HCT116 (cell line): ENCODE data around the gene SLC1A3. TPM values are rescaled to one million over a fixed set of nuclear protein-coding genes. Genes with fewer than 3 reads are reported as not detected.

ENCODE experiments used
- ATAC-seq: fragments of 200-7000 bp; cut with Tn5 transposase; 2 replicates; pipeline ENCODE4 v1.9.1; 2020; ENCODE audit warnings: mild to moderate bottlenecking, moderate library complexity
- BruUV-seq: library from RNA; stranded (reverse); fragments of 400-500 nt; replicated peaks from 2 replicates; lab custom pipeline; 2021; lab: Mats Ljungman, UMichigan
- CTCF ChIA-PET: fragments of 300-600 bp; sonication (Branson Sonifier 250); formaldehyde crosslinking; loops from one replicate; lab custom pipeline; 2021; ENCODE audit warnings: antibody characterized with exemption; lab: Charles Lee
- POLR2A ChIA-PET: fragments of 300-600, 350-600 bp; sonication (Branson Sonifier 250); formaldehyde crosslinking; loops from one replicate; lab custom pipeline; 2021; ENCODE audit warnings: antibody characterized with exemption; lab: Charles Lee
- RAD21 ChIA-PET, 2 experiments: fragments of 300-600 bp; sonication (Branson Sonifier 250); formaldehyde crosslinking; loops; one replicate each; lab custom pipeline; 2023; ENCODE audit warnings: low total read pairs in 2 of 2; ENCODE audit not compliant: uncharacterized antibody in 2 of 2, unreplicated experiment in 2 of 2, low non-redundant PET in 1 of 2; lab: Charles Lee
- DNase-seq: peaks from one replicate; pipeline ENCODE4 v3.0.0-alpha.2; 2010; ENCODE audit warnings: low read depth, low spot score
- H2AFZ ChIP-seq: fragments of 200-600 bp; shearing (Covaris generic), sonication (generic); 2 replicates; pipeline ENCODE4 v1.6.1; 2017; ENCODE audit warnings: low read depth, mixed run types, mixed read lengths, antibody characterized with exemption, low read length; ENCODE audit not compliant: poor library complexity, severe bottlenecking
- H3K27ac ChIP-seq: 2 replicates; pipeline ENCODE4 v1.5.1; 2012; ENCODE audit warnings: low read depth, low read length
- H3K27me3 ChIP-seq: fragments of 200-600 bp; sonication (generic); 2 replicates; pipeline ENCODE4 v1.6.1; 2016; ENCODE audit warnings: mixed run types, low read length, mixed read lengths; ENCODE audit not compliant: insufficient read depth
- H3K36me3 ChIP-seq, 2 experiments: fragments of 200-500 bp in 1 of 2; fragments of 200-600 bp in 1 of 2; sonication (Bioruptor generic) in 1 of 2; sonication (generic) in 1 of 2; 2 replicates each; pipeline versions ENCODE4 v1.5.1 to v1.6.1; 2014 to 2016; ENCODE audit warnings: low read length in 2 of 2, inconsistent platforms in 1 of 2, mixed read lengths in 1 of 2, mixed run types in 1 of 2; ENCODE audit not compliant: insufficient read depth in 2 of 2, control insufficient read depth in 1 of 2
- H3K4me1 ChIP-seq, 2 experiments: fragments of 200-600 bp in 1 of 2; sonication (generic) in 1 of 2; 2 replicates each; pipeline versions ENCODE4 v1.5.1 to v1.6.1; 2012 to 2017; ENCODE audit warnings: low read length in 2 of 2, inconsistent platforms in 1 of 2, mild to moderate bottlenecking in 1 of 2, mixed read lengths in 1 of 2, mixed run types in 1 of 2, moderate library complexity in 1 of 2; ENCODE audit not compliant: insufficient read depth in 2 of 2, control insufficient read depth in 1 of 2
- H3K4me2 ChIP-seq: fragments of 200-600 bp; sonication (generic); 2 replicates; pipeline ENCODE4 v1.6.1; 2017; ENCODE audit warnings: mixed run types, low read length, mixed read lengths
- H3K4me3 ChIP-seq, 2 experiments: fragments of 200-600 bp in 1 of 2; sonication (generic) in 1 of 2; replicated peaks in 1 of 2; 2 replicates each; pipeline ENCODE4 v1.5.1; 2011 to 2016; ENCODE audit warnings: low read length in 2 of 2, control low read depth in 1 of 2, low read depth in 1 of 2, mild to moderate bottlenecking in 1 of 2, mixed read lengths in 1 of 2, mixed run types in 1 of 2
- H3K79me2 ChIP-seq: fragments of 200-600 bp; sonication (generic); 2 replicates; pipeline ENCODE4 v1.6.1; 2017; ENCODE audit warnings: mild to moderate bottlenecking, mixed run types, low read length, moderate library complexity, mixed read lengths; ENCODE audit not compliant: insufficient read depth
- H3K9ac ChIP-seq: fragments of 200-600 bp; sonication (generic); 2 replicates; pipeline ENCODE4 v1.6.1; 2016; ENCODE audit warnings: low read length, mixed read lengths
- H3K9me2 ChIP-seq: fragments of 200-600 bp; sonication (generic), shearing (Covaris generic); 2 replicates; pipeline ENCODE4 v1.6.1; 2017; ENCODE audit warnings: mixed run types, mild to moderate bottlenecking, moderate library complexity; ENCODE audit not compliant: insufficient read depth
- H3K9me3 ChIP-seq, 2 experiments: fragments of 200-500 bp in 1 of 2; fragments of 200-600 bp in 1 of 2; sonication (Bioruptor generic) in 1 of 2; sonication (generic) in 1 of 2; 2 replicates each; pipeline ENCODE4 v1.6.1; 2014 to 2017; ENCODE audit warnings: low read length in 2 of 2, mixed read lengths in 2 of 2, inconsistent platforms in 1 of 2, low read depth in 1 of 2, mild to moderate bottlenecking in 1 of 2, mixed run types in 1 of 2, moderate library complexity in 1 of 2; ENCODE audit not compliant: control insufficient read depth in 1 of 2, insufficient read depth in 1 of 2
- H4K20me1 ChIP-seq: fragments of 200-600 bp; sonication (generic), shearing (Covaris generic); 2 replicates; pipeline ENCODE4 v1.6.1; 2017; ENCODE audit warnings: mixed run types, mild to moderate bottlenecking, moderate library complexity; ENCODE audit not compliant: insufficient read depth
- ATF3 ChIP-seq: IDR thresholded peaks from 2 replicates; pipeline ENCODE4 v1.6.1; 2012
- CBX3 ChIP-seq: IDR thresholded peaks from 2 replicates; pipeline ENCODE4 v1.6.1; 2012; ENCODE audit warnings: low read depth
- CEBPB ChIP-seq: IDR thresholded peaks from 2 replicates; pipeline ENCODE4 v1.6.1; 2012; ENCODE audit warnings: low read depth
- CTCF ChIP-seq, 3 experiments: fragments of 200-600 bp in 1 of 3; sonication (generic) in 1 of 3; IDR thresholded peaks in 2 of 3; conservative IDR thresholded peaks in 1 of 3; 2 replicates each; pipeline ENCODE4 v1.5.1; 2012 to 2017; ENCODE audit warnings: low read depth in 2 of 3, low read length in 2 of 3, antibody characterized with exemption in 1 of 3, borderline replicate concordance in 1 of 3, control low read depth in 1 of 3, mild to moderate bottlenecking in 1 of 3, mixed read lengths in 1 of 3, mixed run types in 1 of 3, moderate library complexity in 1 of 3; ENCODE audit not compliant: insufficient read depth in 1 of 3
- EGR1 ChIP-seq: IDR thresholded peaks from 2 replicates; pipeline ENCODE4 v1.6.1; 2012; ENCODE audit warnings: low read depth
- ELF1 ChIP-seq: IDR thresholded peaks from 2 replicates; pipeline ENCODE4 v1.6.1; 2012; ENCODE audit warnings: low read depth, borderline replicate concordance
- FOSL1 ChIP-seq: IDR thresholded peaks from 2 replicates; pipeline ENCODE4 v1.6.1; 2012; ENCODE audit warnings: low read depth
- MAX ChIP-seq: IDR thresholded peaks from 2 replicates; pipeline ENCODE4 v1.6.1; 2012
- POLR2AphosphoS5 ChIP-seq: IDR thresholded peaks from 2 replicates; pipeline ENCODE4 v1.6.1; 2011; ENCODE audit warnings: mild to moderate bottlenecking, low read depth, low read length, moderate library complexity
- REST ChIP-seq: IDR thresholded peaks from 2 replicates; pipeline ENCODE4 v1.6.1; 2012; ENCODE audit warnings: low read depth
- SIN3A ChIP-seq: IDR thresholded peaks from 2 replicates; pipeline ENCODE4 v1.6.1; 2012; ENCODE audit warnings: low read depth
- SP1 ChIP-seq: IDR thresholded peaks from 2 replicates; pipeline ENCODE4 v1.6.1; 2012; ENCODE audit warnings: low read depth
- SRF ChIP-seq: IDR thresholded peaks from 2 replicates; pipeline ENCODE4 v1.6.1; 2012; ENCODE audit warnings: low read depth
- TCF7L2 ChIP-seq: IDR thresholded peaks from 2 replicates; pipeline ENCODE4 v1.7.0; 2011; ENCODE audit warnings: borderline replicate concordance, inconsistent platforms; ENCODE audit not compliant: insufficient read depth, insufficient read length; ENCODE audit errors: extremely low read depth
- YY1 ChIP-seq: IDR thresholded peaks from 2 replicates; pipeline ENCODE4 v1.6.1; 2011; ENCODE audit warnings: low read length, low read depth, moderate library complexity, mild to moderate bottlenecking; ENCODE audit not compliant: insufficient replicate concordance; ENCODE audit errors: extremely low read depth
- ZFX ChIP-seq: fragments of 450-650 bp; IDR thresholded peaks from 2 replicates; pipeline ENCODE4 v1.6.1; 2017
- intact Hi-C: fragments of 100-400 bp; cut with micrococcal nuclease; formaldehyde crosslinking; loops from 2 replicates; pipeline ENCODE4 v1.10.0; 2022
- total RNA-seq: library from RNA; stranded (reverse); gene quantifications from one replicate; pipeline ENCODE4 v1.2.1, GENCODE V29; 2021; ENCODE audit not compliant: unreplicated experiment

The SLC1A3 gene
- total RNA-seq, 1 experiment from 2014 or later: 12.9 TPM

GRCh38 chr5:36726767-36727166 is 120.4 kb downstream of the SLC1A3 start:
- no TSS peak for BruUV-seq
- intact Hi-C loops: no loop called here
- no peaks in the 10 kb centered on the region for H3K79me2 ChIP-seq
- no peak overlapping the region for H3K4me2 ChIP-seq
- no peak overlapping the region for H3K4me3 ChIP-seq
- no peaks in the 10 kb centered on the region for H3K36me3 ChIP-seq
- DNase-seq (no peak), ATAC-seq (no peak)
- POLR2A ChIA-PET: no interaction called here
- H3K9ac ChIP-seq: no peak overlapping the region
- no peaks in the 10 kb centered on the region for H3K9me3 ChIP-seq
- no peaks in the 10 kb centered on the region for H3K4me1 ChIP-seq
- no peak overlapping the region for H3K27ac ChIP-seq
- CTCF ChIA-PET: no interaction called here
- H3K27me3 ChIP-seq: no peaks in the 10 kb centered on the region
- no peak overlapping the region for H2AFZ ChIP-seq
- RAD21 ChIA-PET: no interaction called here
- H4K20me1 ChIP-seq: no peaks in the 10 kb centered on the region
- no peaks in the 10 kb centered on the region for H3K9me2 ChIP-seq
- no peak for TF ChIP-seq EGR1
- no peak for TF ChIP-seq ATF3
- no peak for TF ChIP-seq POLR2AphosphoS5
- no peak for TF ChIP-seq CTCF (IDR thresholded peaks at IDR 0.05 in 2 of 3, conservative IDR thresholded peaks at IDR 0.05 in 1 of 3; ENCODE audit: borderline replicate concordance in 1 of 3, insufficient read depth in 1 of 3, low read depth in 2 of 3, low read length in 2 of 3)
- TF ChIP-seq ZFX: no peak
- TF ChIP-seq CBX3: no peak
- no peak for TF ChIP-seq REST
- no peak for TF ChIP-seq MAX
- TF ChIP-seq CEBPB: no peak
- TF ChIP-seq TCF7L2: no peak
- TF ChIP-seq SIN3A: no peak
- no peak for TF ChIP-seq YY1
- no peak for TF ChIP-seq ELF1
- no peak for TF ChIP-seq SRF
- TF ChIP-seq SP1: no peak
- no peak for TF ChIP-seq FOSL1
